DND-41 (cell line): Measurements from ENCODE around the gene CELSR1.
"Not testable (repeated sequence)": the region's sequence is repeated elsewhere in the genome, so short reads cannot be mapped to it uniquely, and the experiment has no call there.

Experiments
- ATAC-seq: fragments of 200-7000 bp; cut with Tn5 transposase; 3 replicates; pipeline ENCODE4 v1.9.1; 2021; ENCODE audit warnings: low read depth; ENCODE audit not compliant: insufficient read depth
- DNase-seq: peaks from one replicate; pipeline ENCODE4 v3.0.0-alpha.2; 2020
- H2AFZ ChIP-seq: 2 replicates; pipeline ENCODE4 v1.6.0; 2012; ENCODE audit warnings: low read depth, low read length
- H3K27ac ChIP-seq: 2 replicates; pipeline ENCODE4 v1.5.1; 2012; ENCODE audit warnings: low read length, inconsistent platforms
- H3K27me3 ChIP-seq: fragments of 200-600 bp; sonication (generic); 2 replicates; pipeline ENCODE4 v1.6.0; 2012; ENCODE audit warnings: low read length, mild to moderate bottlenecking, inconsistent platforms; ENCODE audit not compliant: insufficient read depth, poor library complexity
- H3K36me3 ChIP-seq: 2 replicates; pipeline ENCODE4 v1.5.1; 2012; ENCODE audit warnings: low read length, inconsistent platforms; ENCODE audit not compliant: insufficient read depth
- H3K4me1 ChIP-seq: 2 replicates; pipeline ENCODE4 v1.5.1; 2012; ENCODE audit warnings: mild to moderate bottlenecking, low read length; ENCODE audit not compliant: insufficient read depth
- H3K4me2 ChIP-seq: 2 replicates; pipeline ENCODE4 v1.6.0; 2012; ENCODE audit warnings: mild to moderate bottlenecking, moderate library complexity, low read length, inconsistent platforms; ENCODE audit not compliant: insufficient read depth
- H3K4me3 ChIP-seq, 2 experiments: fragments of 200-600 bp in 1 of 2; shearing (Covaris generic) in 1 of 2; 2 replicates each; pipeline ENCODE4 v1.5.1; 2012 to 2016; ENCODE audit warnings: inconsistent platforms in 2 of 2, low read length in 2 of 2, mild to moderate bottlenecking in 2 of 2, low read depth in 1 of 2, moderate library complexity in 1 of 2
- H3K79me2 ChIP-seq: 2 replicates; pipeline ENCODE4 v1.6.0; 2012; ENCODE audit warnings: low read length, inconsistent platforms; ENCODE audit not compliant: insufficient read depth
- H3K9ac ChIP-seq: 2 replicates; pipeline ENCODE4 v1.6.0; 2012; ENCODE audit warnings: low read depth, mild to moderate bottlenecking, inconsistent platforms, low read length, moderate library complexity
- H3K9me3 ChIP-seq: 2 replicates; pipeline ENCODE4 v1.5.1; 2012; ENCODE audit warnings: low read length, moderate library complexity, mild to moderate bottlenecking, inconsistent platforms; ENCODE audit not compliant: insufficient read depth, severe bottlenecking
- H4K20me1 ChIP-seq: 2 replicates; pipeline ENCODE4 v1.6.0; 2012; ENCODE audit warnings: low read length; ENCODE audit not compliant: insufficient read depth
- EZH2 ChIP-seq: IDR thresholded peaks from 3 replicates; pipeline ENCODE4 v1.6.1; 2012; ENCODE audit warnings: borderline replicate concordance, low read depth, mild to moderate bottlenecking, moderate library complexity, low read length, inconsistent platforms; ENCODE audit not compliant: severe bottlenecking
- TF ChIP-seq, protein P1 (sequence below): IDR thresholded peaks from 2 replicates; pipeline ENCODE4 v1.5.1; 2012; ENCODE audit warnings: borderline replicate concordance, low read length, moderate library complexity, mild to moderate bottlenecking; ENCODE audit not compliant: poor library complexity, severe bottlenecking; ENCODE audit errors: extremely low read depth

The CELSR1 gene

DNA sequence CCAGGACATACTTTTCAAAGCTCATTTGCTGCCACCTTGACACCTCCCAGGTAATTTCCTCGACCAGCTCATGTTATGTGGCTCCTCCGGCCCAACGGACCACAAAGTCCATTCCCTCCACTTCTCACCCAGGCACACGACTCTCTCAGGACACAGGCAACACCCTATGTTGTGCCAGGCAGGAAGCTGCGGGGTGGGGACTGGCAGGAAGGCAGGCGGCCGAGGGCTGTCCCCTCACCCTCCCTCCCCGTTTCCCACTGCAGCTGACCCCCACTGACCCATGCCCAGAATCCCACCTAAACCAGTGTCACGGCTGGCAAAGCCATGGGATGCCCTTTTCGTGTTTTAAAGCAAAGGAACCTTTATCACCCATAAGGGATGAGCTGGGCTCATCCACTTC lies 20.8 kb downstream of the CELSR1 start:
- DNase-seq: no peak
- TF ChIP-seq, protein P1, sequence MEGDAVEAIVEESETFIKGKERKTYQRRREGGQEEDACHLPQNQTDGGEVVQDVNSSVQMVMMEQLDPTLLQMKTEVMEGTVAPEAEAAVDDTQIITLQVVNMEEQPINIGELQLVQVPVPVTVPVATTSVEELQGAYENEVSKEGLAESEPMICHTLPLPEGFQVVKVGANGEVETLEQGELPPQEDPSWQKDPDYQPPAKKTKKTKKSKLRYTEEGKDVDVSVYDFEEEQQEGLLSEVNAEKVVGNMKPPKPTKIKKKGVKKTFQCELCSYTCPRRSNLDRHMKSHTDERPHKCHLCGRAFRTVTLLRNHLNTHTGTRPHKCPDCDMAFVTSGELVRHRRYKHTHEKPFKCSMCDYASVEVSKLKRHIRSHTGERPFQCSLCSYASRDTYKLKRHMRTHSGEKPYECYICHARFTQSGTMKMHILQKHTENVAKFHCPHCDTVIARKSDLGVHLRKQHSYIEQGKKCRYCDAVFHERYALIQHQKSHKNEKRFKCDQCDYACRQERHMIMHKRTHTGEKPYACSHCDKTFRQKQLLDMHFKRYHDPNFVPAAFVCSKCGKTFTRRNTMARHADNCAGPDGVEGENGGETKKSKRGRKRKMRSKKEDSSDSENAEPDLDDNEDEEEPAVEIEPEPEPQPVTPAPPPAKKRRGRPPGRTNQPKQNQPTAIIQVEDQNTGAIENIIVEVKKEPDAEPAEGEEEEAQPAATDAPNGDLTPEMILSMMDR: no peak
- TF ChIP-seq EZH2: no peak
- Histone ChIP-seq H3K36me3 (no peaks in the 10 kb centered on the region), H3K4me3 (no peak overlapping the region), H3K27me3 (no peaks in the 10 kb centered on the region), H3K4me2 (no peak overlapping the region), H3K79me2 (no peaks in the 10 kb centered on the region), H3K27ac (no peak overlapping the region), H3K9ac (no peak overlapping the region), H4K20me1 (no peaks in the 10 kb centered on the region), H3K4me1 (no peaks in the 10 kb centered on the region), H3K9me3 (no peaks in the 10 kb centered on the region), H2AFZ (no peak overlapping the region)
- ATAC-seq: no peak

DNA sequence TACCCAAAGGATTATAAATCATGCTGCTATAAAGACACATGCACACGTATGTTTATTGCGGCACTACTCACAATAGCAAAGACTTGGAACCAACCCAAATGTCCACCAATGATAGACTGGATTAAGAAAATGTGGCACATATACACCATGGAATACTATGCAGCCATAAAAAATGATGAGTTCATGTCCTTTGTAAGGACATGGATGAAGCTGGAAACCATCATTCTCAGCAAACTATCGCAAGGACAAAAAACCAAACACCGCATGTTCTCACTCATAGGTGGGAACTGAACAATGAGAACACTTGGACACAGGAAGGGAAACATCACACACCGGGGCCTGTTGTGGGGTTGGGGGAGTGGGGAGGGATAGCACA lies 21.3 kb downstream of the CELSR1 start:
- not testable (repeated sequence) for H2AFZ ChIP-seq, H3K9me3 ChIP-seq, ATAC-seq, H3K9ac ChIP-seq, H3K36me3 ChIP-seq, H3K27ac ChIP-seq, H3K27me3 ChIP-seq, H3K4me1 ChIP-seq, H3K79me2 ChIP-seq, H4K20me1 ChIP-seq, DNase-seq, H3K4me2 ChIP-seq, H3K4me3 ChIP-seq

DNA sequence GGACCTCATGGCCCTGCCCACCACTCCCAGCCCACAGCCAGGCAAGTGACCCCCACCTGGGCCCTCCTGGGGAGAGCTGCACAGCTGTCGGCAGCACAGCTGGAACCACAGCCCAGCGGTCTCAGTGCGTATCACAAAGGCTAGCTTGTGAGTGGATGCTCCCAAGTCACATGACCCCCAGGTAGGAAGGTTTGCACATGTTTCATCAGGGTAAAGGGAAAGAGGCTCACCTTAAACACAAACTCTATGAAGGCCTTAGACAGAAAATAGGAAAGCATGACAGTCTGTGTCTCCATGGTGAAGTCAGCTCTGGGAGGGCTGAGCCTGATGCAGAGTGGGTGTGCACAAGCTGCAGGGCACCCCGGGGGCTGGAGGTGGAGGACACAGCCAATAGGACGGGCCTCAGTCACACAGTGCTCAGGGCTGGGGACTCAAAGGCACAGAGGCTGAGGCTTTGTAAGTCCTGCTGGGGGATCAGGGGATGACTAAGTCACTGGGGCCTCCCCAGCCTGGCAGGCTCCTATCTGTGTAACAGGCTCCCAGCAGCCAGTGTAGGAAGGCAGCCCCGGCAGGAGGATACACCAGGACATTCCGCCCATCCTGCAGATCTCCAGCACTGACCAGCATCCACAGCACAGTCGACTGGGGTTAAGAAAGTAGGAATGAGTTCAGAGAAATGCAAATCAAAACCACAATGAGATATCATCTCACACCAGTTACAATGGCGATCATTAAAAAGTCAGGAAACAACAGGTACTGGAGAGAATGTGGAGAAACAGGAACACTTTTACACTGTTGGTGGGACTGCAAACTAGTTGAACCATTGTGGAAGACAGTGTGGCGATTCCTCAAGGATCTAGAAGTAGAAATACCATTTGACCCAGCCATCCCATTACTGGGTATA lies 22.0 kb downstream of the CELSR1 start:
- Histone ChIP-seq H3K4me2 (no peak overlapping the region), H3K9me3 (no peaks in the 10 kb centered on the region), H3K4me3 (no peak overlapping the region), H3K27ac (no peak overlapping the region), H3K9ac (no peak overlapping the region), H3K79me2 (no peaks in the 10 kb centered on the region), H4K20me1 (no peaks in the 10 kb centered on the region), H3K27me3 (no peaks in the 10 kb centered on the region), H2AFZ (no peak overlapping the region), H3K36me3 (no peaks in the 10 kb centered on the region), H3K4me1 (no peaks in the 10 kb centered on the region)
- ATAC-seq: no peak
- no peak for TF ChIP-seq EZH2
- TF ChIP-seq, protein P1: no peak
- DNase-seq: no peak

DNA sequence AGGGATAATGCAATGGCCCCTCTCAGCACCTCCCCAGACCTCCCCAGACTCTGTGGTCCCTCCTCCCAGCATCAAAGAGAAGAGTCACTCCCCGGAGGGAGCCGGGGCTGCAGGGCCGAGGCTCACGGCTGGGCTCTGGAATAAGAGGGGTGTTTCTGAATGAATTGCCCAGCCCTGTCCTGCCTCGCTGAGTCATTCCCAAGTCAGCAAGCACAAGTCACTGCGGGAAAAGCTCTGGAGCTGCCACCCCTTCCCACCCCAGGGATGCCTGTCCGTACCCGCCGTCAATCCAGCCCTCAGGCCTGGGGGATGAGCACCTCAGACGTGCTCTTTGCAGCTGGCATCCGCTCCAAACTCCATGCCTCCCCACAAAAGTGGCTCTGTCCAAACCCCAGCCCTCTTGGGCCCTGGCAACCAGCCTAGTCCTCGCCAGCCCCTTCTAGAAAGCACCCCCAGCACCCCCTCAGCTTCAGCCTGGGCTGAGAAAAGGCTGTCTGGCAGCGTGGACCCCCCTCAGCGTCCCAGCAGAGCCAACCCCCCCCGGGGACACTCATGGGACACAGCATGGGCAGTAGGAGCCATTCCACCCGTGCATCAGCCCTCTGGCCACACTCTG lies 22.7 kb downstream of the CELSR1 start:
- Histone ChIP-seq H3K4me1 (no peaks in the 10 kb centered on the region), H2AFZ (no peak overlapping the region), H4K20me1 (no peaks in the 10 kb centered on the region), H3K4me2 (no peak overlapping the region), H3K4me3 (no peak overlapping the region), H3K9me3 (no peaks in the 10 kb centered on the region), H3K27ac (no peak overlapping the region), H3K36me3 (no peaks in the 10 kb centered on the region), H3K27me3 (no peaks in the 10 kb centered on the region), H3K79me2 (no peaks in the 10 kb centered on the region), H3K9ac (no peak overlapping the region)
- TF ChIP-seq, protein P1: no peak
- TF ChIP-seq EZH2: no peak
- no peak for DNase-seq
- no peak for ATAC-seq
